Tibial nerve (tissue), 4 donors: ENCODE measurements around the gene CGNL1. TPM values are rescaled to one million over a fixed set of nuclear protein-coding genes. Genes with fewer than 3 reads are reported as not detected.

ENCODE experiments used
- DNase-seq, 2 donors: peaks; one replicate each; pipeline ENCODE4 v3.0.0-alpha.2; 2019; ENCODE audit warnings: low spot score in 2 of 2
- H3K27ac ChIP-seq, 4 donors: fragments of 200-600 bp; sonication (generic) in 3 of 4; one replicate each; pipeline ENCODE4 v1.5.1; 2017 to 2019; ENCODE audit warnings: mild to moderate bottlenecking in 1 of 4
- H3K27me3 ChIP-seq, 2 donors: fragments of 200-600 bp; sonication (generic) in 1 of 2; one replicate each; pipeline versions ENCODE4 v1.5.1 to v1.6.0; 2017 to 2019
- H3K36me3 ChIP-seq, 3 donors: fragments of 200-600 bp; sonication (generic); one replicate each; pipeline ENCODE4 v1.5.1; 2018 to 2019
- H3K4me1 ChIP-seq, 4 donors: fragments of 200-600 bp; sonication (generic) in 3 of 4; one replicate each; pipeline ENCODE4 v1.5.1; 2017 to 2019
- H3K4me3 ChIP-seq, 4 donors: fragments of 200-600 bp; sonication (generic) in 3 of 4; one replicate each; pipeline ENCODE4 v1.5.1; 2017 to 2019; ENCODE audit warnings: mild to moderate bottlenecking in 1 of 4, moderate library complexity in 1 of 4
- H3K9me3 ChIP-seq, 4 donors: fragments of 200-600 bp; sonication (generic) in 3 of 4; one replicate each; pipeline ENCODE4 v1.5.1; 2017 to 2019
- CTCF ChIP-seq, 5 experiments: fragments of 200-600 bp in 3 of 5; fragments of 450-650 bp in 2 of 5; sonication (generic) in 3 of 5; IDR thresholded peaks; one replicate each; pipeline ENCODE4 v1.5.1; 2016 to 2019; ENCODE audit warnings: antibody characterized with exemption in 5 of 5, mild to moderate bottlenecking in 3 of 5, moderate library complexity in 2 of 5
- EP300 ChIP-seq, 2 donors: sonication (generic); formaldehyde crosslinking; IDR thresholded peaks; one replicate each; pipeline ENCODE4 v1.6.1; 2017; ENCODE audit warnings: antibody characterized with exemption in 2 of 2, mild to moderate bottlenecking in 1 of 2
- POLR2A ChIP-seq, 2 donors: fragments of 450-650 bp; IDR thresholded peaks; one replicate each; pipeline ENCODE4 v1.6.1; 2017; ENCODE audit warnings: antibody characterized with exemption in 2 of 2, mild to moderate bottlenecking in 2 of 2, moderate library complexity in 2 of 2
- WGBS, 2 donors: methylation state at CpG; one replicate each; pipeline ENCODE4 v1.1.5; 2018; 5-methylcytosine and 5-hydroxymethylcytosine counted together
- total RNA-seq, 4 donors: library from RNA; depleted of rRNA; stranded (reverse); fragments of >200 nt; gene quantifications; one replicate each; pipeline ENCODE4 v1.1.0, GENCODE V29; 2016

CGNL1 gene
- total RNA-seq, 4 donors from 2014 or later: 15.9 to 36.7 (median 29.2) TPM

GRCh38 chr15:57464480-57464879, 88.2 kb downstream of the CGNL1 start:
- H3K27ac ChIP-seq: no peak overlapping the region
- TF ChIP-seq POLR2A (IDR thresholded peaks at IDR 0.05): no peak
- TF ChIP-seq EP300 (IDR thresholded peaks at IDR 0.05): no peak
- TF ChIP-seq CTCF (IDR thresholded peaks at IDR 0.05): no peak
- no peak for DNase-seq
- H3K36me3 ChIP-seq: no peaks in the 10 kb centered on the region
- 89 to 93% methylated on average over 3 of the region's 3 CpGs for WGBS, 2 donors
- no peaks in the 10 kb centered on the region for H3K27me3 ChIP-seq
- H3K4me1 ChIP-seq: peaks cover 0 to 10% (median 4%) of the 10 kb centered on the region in 4 donors
- no peak overlapping the region for H3K4me3 ChIP-seq
- H3K9me3 ChIP-seq: no peaks in the 10 kb centered on the region

DNA sequence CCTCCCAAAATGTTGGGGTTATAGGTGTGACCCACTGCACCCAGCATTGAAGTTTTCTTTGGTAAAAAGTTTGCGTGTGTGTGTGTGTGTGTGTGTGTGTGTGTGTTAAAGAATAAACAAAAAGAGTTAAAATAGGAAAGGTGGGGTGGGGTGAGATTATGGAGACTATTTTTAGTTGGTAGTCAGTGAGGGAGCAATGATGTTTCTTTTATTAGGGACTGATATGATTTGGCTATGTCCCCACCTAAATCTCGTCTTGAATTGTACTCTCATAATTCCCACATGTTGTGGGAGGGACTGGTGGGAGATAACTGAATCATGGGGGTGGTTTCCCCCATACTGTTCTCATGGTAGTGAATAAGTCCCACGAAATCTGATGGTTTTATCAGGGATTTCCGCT, 92.2 kb downstream of the CGNL1 start:
- H3K4me1 ChIP-seq: no peaks in the 10 kb centered on the region
- no peaks in the 10 kb centered on the region for H3K9me3 ChIP-seq
- no peaks in the 10 kb centered on the region for H3K27me3 ChIP-seq
- no peak overlapping the region for H3K4me3 ChIP-seq
- no peak overlapping the region for H3K27ac ChIP-seq
- no peaks in the 10 kb centered on the region for H3K36me3 ChIP-seq
- 81 to 83% methylated on average over 4 of the region's 4 CpGs for WGBS, 2 donors
- TF ChIP-seq POLR2A (IDR thresholded peaks at IDR 0.05) (no peak), EP300 (IDR thresholded peaks at IDR 0.05) (no peak), CTCF (IDR thresholded peaks at IDR 0.05) (no peak)
- DNase-seq: no peak

- H3K27ac ChIP-seq: no peak overlapping the region
- no peak for DNase-seq
- no peak overlapping the region for H3K4me3 ChIP-seq
- no peak for TF ChIP-seq POLR2A (IDR thresholded peaks at IDR 0.05)
- TF ChIP-seq EP300 (IDR thresholded peaks at IDR 0.05): no peak
- no peak for TF ChIP-seq CTCF (IDR thresholded peaks at IDR 0.05)
- no peaks in the 10 kb centered on the region for H3K27me3 ChIP-seq
- WGBS, 2 donors: 97 to 98% methylated on average over 3 of the region's 3 CpGs
- no peaks in the 10 kb centered on the region for H3K9me3 ChIP-seq
- H3K36me3 ChIP-seq: no peaks in the 10 kb centered on the region
- no peaks in the 10 kb centered on the region for H3K4me1 ChIP-seq
These were observed 94.2 kb downstream of the CGNL1 start for GRCh38 chr15:57470543-57470942.

GRCh38 chr15:57472861-57473260, 96.6 kb downstream of the CGNL1 start:
- no peaks in the 10 kb centered on the region for H3K36me3 ChIP-seq
- no peak overlapping the region for H3K27ac ChIP-seq
- no peaks in the 10 kb centered on the region for H3K27me3 ChIP-seq
- DNase-seq: no peak
- no peak for TF ChIP-seq EP300 (IDR thresholded peaks at IDR 0.05)
- no peak for TF ChIP-seq POLR2A (IDR thresholded peaks at IDR 0.05)
- TF ChIP-seq CTCF (IDR thresholded peaks at IDR 0.05): no peak
- H3K4me3 ChIP-seq: no peak overlapping the region
- H3K9me3 ChIP-seq: no peaks in the 10 kb centered on the region
- peaks cover 0 to 16% (median 0%) of the 10 kb centered on the region in 4 donors for H3K4me1 ChIP-seq
- whole genome bisulfite sequencing, 2 donors: 88 to 95% methylated on average over 2 of the region's 2 CpGs

GRCh38 chr15:57476533-57476975, 100.2 kb downstream of the CGNL1 start:
- Histone ChIP-seq H3K9me3 (no peaks in the 10 kb centered on the region), H3K27me3 (no peaks in the 10 kb centered on the region), H3K27ac (peak overlapping the region in 2 of 4 donors; percentile 49 to 87), H3K4me1 (peaks cover 0 to 17% (median 0%) of the 10 kb centered on the region in 4 donors), H3K4me3 (no peak overlapping the region), H3K36me3 (no peaks in the 10 kb centered on the region)
- TF ChIP-seq EP300 (IDR thresholded peaks at IDR 0.05) (peak in 1 of 2 donors; percentile 29), POLR2A (IDR thresholded peaks at IDR 0.05) (no peak)
- no peak for DNase-seq
- WGBS, 2 donors: 39 to 45% methylated on average over 5 of the region's 5 CpGs
